Activated T-helper 1 cell treated with Interleukin-2 at 50 U/mL for 16 hours (primary cell): ENCODE measurements around the gene GREM1.

ENCODE experiments used
- DNase-seq: peaks from one replicate; pipeline ENCODE4 v3.0.0-alpha.2; 2020; ENCODE audit warnings: low read depth

Gene GREM1

GRCh38 chr15:32781781-32782180 is 64.0 kb downstream of the GREM1 start:
- no peak for DNase-seq

DNA sequence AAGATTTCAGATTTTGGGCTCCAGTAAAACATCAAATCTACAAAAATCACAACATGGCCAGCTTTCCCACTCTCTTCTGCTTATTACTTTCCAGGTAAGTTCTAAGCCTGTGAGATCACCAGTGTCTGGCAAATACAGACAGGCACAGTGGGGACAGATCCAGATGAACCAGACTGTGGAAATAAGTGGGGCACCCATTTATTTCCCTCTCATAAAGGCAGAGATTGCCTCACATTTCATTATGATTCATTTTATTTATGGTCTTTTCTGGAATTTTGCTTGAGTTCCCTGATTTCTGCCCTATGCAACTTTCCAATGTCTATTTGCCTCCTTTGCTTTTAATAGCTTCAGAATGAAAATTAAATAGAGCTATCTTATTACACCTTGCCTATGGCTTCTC is 66.8 kb downstream of the GREM1 start:
- DNase-seq = no peak

GRCh38 chr15:32786906-32787305 is 69.1 kb downstream of the GREM1 start:
- no peak for DNase-seq

GRCh38 chr15:32787949-32788348 is 70.1 kb downstream of the GREM1 start:
- no peak for DNase-seq

DNA sequence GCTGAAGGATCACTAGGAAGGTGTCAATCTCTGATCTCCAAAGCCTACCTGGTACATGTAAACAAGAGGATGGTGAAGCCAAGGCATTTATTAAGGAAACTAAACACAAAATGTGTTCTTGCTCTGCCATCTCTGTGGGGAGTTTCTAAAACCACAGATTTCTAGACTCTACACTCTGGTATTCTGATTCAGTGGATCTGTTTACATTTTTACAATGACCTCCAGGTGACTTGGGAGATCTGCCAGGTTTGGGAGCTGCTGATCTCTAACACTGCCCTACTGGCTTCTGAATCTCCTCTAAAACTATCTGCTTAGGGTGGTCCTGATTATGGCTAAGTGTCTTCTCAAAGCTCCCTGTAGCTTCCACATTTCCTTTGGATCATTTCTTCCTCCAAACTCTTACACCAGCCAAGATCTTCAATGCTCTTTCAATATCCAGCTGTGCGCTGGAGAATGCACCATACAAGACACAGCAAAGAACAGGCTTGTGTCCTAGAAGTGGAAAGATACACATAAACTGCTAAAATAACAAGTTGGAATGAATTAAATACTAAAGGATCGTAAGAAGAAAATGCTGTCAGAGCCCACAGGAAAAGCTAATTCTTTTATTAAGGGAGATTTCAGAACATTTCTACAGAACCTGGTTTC is 72.7 kb downstream of the GREM1 start:
- DNase-seq = no peak

GRCh38 chr15:32792436-32792835 is 74.6 kb downstream of the GREM1 start:
- no peak for DNase-seq
